GM19438 (cell line): ENCODE data around the gene ZNF343.
A peak's percentile ranks its signal among the peaks of the same experiment; 100 is the strongest.

Experiments
- ATAC-seq: cut with Tn5 transposase; IDR thresholded peaks from one replicate; pipeline ENCODE4 v1.9.1; 2021; ENCODE audit warnings: low read depth; ENCODE audit not compliant: unreplicated experiment

The ZNF343 gene

DNA sequence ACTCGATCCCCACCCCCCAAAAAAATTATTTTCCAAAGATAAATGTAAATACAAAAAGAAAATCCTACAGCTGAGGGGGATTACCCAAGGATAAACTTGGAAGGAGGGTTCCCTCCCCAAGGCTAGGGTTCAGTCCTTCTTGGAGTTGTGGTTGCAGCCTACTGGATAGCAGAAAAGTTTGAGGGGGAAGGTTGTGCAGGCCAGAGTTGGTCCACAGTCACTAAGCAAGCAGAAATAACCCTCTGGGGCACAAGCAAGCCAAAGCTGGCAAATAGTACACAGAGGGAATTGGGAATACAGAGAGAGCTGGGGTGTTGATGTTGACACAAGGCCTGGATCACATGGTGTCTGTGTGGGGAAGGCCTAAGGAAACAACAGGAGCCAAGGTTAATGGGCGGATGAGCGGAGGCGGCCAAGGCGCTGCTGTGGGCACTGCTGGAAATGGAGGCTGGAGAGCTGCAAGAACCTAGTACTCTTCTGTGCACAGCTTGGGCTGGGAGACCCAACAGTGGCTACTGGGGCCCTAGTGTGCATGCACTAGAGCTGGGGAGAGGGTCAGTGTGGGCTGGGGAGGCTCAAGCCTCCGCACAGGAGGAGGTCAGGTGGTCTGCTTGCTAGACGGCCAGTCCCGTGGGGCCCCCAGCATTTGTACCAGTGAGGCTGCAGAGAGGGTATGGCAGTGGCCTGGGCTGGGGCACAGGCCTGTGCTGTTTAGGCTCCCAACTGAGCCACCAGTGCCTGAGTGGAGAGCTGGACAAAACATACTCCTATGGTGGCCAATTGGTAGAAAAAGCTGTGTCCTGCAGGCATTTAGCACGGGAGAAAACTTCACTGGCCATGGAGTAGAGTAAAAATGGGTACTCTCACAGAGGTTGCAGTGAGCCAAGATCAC lies 32.6 kb downstream of the ZNF343 start:
- no peak for ATAC-seq

DNA sequence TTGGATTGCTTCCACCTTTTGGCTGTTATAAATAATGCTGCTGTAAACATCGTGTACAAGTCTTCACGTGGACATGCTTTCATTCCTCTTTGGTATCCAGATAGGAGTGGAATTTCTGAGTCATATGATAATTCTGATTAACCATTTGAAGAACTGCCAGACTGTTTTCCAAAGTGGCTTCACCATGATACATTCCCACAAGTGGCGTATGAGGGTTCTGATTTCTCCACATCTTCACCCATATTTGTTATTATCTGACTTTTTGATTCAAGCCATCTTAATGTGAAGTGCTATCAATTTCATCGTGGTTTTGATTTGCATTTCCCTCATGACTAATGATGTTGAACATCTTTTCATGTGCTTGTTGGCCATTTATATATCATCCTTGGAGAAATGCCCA lies 35.2 kb downstream of the ZNF343 start:
- no peak for ATAC-seq

DNA sequence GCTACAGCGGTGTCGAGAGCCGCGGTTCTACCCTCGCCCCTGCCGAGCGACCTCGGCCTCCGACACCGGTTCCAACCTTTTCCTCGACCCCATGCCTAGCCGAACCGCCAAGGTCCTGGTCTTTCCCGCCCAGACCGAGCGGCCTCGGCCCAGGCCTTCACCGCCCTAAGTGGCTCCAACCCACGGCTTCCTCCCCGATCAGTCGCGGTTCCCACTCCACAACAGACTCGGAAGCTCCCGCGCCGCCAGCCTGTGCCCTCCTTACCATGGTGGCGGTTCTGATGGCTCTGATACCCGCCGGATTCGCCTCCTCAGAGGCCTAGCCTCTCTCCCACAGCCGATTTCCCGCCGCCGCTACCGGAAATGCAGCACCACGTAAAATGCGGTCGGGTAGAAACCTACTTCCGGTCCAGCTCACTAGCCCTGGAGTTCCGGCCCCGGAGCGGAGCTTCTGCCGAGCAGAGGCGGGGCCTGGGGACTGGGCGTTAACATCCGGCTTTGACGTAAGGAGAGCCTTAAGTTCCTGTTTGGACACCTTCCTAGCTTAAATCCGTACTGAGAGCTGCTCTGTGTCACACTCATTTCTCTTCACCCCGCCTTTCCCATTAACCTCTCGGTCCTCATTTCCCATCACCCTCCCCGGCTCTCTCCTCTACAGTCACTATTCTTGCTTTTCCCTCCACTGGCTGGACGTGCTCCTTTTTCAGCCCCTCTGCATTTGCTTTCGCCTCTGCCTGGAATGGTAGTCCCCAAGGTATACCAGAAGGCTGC lies 38.1 kb downstream of the ZNF343 start, which contains the start of gene SNRPB:
Gene SNRPB (minus strand): TSS at position 367 of the 771 bp plus-strand sequence. CDS start 99 bp downstream, at position 268.
- ATAC-seq: peak; percentile 95

DNA sequence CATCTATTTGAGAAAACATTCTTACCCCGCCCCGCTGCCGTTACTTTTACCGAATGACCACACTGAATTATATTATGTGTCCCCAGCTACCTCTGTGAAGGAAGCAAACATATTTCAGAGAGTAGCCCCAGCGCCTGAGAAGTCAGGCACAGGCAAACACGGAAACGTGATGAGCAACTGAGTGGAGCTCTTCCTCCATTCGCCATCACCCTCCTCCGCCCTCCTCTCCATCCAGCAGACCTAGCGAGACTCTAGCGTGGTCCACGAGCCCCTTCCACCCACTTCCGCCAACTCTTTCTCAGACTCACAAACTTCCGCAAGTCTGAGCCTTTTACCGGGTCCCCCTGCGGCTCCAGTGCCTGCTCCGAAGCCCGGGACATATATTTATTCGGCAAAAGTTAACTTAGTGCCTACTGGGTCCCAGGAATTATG lies 38.7 kb downstream of the ZNF343 start:
- peak; percentile 29 for ATAC-seq

DNA sequence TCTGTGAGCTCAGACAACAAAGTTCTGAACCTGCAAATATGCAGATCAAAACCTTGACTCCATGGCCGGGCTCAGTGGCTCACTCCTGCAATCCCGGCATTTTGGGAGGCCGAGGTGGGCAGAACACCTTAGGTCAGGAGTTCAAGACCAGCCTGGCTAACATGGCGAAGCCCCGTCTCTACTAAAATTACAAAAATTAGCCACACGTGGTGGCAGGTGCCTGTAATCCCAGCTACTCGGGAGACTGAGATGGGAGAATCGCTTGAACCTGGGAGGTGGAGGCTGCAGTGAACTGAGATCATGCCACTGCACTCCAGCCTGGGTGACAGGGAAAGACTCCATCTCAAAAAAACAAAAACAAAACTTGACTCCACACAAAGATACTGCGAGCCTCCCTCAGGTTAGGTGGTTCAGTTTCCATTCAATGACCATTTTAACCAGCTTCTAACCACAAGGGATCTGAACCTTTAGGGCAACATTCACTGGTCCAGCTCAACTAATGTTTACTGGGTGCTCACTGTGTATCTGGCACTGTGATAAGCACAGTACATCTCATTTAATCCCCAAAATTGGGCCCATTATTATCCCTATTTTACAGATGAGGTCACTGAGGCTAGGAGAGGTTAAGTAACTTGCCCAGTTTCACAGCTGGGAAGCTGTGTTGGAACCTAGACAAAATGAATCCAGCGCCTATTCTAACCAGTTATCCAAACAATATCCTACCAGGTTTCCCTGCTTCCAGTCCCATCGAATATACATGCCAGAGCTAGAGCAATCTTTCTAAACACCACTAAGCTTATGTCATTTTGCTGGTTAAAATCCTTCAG lies 39.9 kb downstream of the ZNF343 start:
- ATAC-seq: no peak

DNA sequence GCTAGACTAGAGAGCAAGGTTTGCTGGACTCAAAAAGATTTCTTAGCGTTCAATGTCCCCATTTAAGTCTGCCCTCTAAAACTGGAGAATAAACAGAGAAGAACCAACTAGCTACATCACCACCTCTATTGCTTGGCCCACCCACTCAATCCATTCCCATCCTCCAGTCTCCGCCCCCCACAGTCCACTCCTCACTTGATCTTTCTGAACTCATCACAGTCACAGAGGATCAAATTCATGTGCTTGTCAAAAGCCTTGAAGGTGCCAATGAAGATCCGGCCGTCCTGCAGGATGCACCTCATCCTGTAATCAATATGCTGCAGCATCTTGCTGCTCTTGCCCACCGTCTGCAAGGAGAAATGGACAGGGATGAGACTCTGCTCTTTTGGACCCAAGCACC lies 41.3 kb downstream of the ZNF343 start:
- ATAC-seq: no peak

DNA sequence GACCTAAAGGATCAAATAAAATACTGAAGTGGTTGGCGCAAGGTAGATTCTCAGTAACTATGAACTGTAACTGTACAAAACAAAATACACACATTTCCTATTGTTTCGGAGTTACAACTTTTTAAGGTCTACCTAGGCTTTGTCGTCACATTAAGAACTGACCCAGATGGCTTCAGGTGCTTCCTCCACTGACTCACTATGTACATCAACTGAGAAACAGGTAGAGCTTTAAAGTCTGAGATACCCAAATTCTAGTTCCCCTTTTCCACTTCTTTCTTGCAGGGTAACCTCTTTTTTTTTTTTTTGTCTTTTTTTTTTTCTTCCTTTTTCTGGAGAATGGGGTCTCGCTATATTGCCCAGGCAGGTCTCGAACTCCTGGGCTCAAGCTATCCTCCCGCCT lies 43.6 kb downstream of the ZNF343 start:
- no peak for ATAC-seq

DNA sequence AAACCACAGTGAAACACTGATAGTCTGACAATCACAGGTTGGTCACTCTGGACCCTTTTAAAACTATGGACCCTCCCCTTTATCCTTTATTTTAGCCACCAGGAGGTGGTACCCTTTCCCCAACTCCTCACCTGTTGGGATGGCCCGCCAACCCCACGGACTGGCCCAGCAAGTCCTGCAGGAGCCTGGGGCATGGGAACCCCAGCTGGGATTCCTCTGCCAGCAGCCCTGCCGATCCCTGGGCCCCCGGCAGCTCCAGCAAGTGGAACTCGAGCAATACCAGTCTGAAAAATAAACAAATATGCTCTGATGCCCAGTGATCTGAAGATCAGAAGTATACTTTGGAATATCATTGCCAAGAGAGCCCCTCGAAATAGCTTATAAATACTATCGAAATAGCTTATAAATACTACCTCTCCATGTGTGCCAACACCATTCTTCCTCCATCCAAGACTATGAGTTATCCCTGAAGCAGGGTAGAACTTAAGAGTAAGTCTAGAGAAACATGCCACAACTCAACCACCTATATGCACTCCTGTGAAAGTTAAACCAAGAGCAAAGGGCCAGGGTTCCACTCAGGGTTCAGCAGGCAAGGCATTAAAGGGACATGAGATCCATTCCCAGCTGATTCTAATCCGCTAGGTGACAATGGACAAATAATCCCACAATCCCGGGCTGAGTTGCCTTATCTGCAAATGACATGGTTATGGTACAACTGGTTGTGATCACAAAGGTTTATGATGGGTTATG lies 44.9 kb downstream of the ZNF343 start:
- ATAC-seq: no peak

DNA sequence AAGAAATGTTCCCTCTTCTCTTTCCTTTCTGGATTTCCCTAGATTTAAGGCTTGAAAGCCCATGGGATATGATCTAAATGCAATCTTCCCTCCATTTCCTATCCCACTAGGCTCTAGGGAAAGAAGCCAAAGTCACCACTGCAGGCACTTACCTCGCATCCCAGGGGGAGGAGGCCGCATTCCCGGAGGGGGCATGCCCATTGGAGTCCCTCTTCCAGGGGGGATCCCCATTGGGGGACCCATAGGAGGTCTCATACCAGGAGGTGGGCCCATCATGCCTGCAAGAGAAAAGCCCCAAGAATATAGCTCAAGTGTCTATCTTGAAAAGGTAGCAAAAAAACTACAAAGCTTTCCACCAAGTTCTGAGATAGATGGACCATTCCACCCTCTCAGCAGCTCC lies 46.2 kb downstream of the ZNF343 start:
- ATAC-seq: no peak

DNA sequence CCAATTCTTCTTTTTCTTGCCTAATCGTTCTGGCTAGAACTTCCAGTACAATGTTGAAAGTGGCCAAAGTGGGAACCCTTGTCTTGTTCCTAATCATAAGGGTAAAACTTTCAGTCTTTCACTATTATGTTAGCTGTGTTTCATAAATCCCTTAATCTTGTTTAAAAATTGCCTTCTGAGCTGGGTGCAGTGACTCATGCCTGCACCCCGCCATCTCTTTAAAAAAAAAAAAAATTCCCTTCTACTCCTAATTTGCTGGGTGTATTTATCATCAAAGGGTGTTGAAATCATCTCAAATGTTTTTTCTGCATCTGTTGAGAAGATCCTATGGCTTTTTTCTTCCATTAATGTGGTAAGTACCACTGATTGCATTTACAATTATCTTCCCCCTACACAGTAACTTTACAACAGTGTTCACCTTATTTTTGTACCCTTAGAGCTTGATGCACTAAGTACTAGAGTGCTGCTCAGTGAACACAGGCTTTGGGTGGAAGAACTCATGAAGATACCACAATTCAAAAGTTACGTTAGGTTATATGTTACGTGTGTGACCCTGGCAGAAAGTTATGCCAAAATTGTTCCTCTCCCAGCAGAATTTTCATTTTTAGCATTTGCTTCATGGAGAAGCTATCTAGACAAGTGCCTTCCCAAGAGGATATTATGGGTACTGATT lies 47.8 kb downstream of the ZNF343 start:
- no peak for ATAC-seq

DNA sequence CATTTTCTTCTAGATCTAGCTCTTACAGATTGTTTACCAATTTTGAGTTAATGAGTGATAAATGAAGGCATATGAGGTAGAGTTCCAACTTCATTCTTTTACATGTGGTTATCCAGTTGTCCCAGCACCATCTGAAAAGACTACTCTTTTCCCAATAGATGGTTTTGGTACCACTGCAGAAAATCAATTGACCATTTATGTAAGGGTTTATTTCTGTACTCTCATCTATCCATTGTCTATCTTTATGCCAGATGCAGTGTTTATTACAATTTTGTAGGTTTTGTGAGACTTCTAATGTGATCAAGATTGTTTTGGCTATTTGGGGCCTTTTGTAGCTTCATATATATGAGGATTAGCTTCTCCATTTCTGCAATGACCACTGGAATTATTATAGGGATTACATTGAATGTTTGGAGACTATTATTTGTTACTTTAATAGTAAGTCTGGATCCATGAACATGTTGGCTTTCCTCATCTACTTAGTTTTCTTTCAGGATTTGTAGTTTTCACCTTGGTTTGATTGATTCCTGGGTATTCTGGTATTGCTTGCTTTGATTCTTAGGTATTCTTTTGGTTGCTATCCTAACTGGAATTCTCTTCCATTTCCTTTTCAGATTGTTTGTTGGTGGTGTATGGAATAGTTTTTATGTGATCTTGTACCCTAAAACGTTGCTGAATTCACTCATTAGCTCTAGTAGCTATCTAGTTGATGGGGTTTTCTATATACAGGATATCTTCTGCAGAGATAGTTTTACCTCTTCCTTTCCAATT lies 48.5 kb downstream of the ZNF343 start:
- no peak for ATAC-seq

DNA sequence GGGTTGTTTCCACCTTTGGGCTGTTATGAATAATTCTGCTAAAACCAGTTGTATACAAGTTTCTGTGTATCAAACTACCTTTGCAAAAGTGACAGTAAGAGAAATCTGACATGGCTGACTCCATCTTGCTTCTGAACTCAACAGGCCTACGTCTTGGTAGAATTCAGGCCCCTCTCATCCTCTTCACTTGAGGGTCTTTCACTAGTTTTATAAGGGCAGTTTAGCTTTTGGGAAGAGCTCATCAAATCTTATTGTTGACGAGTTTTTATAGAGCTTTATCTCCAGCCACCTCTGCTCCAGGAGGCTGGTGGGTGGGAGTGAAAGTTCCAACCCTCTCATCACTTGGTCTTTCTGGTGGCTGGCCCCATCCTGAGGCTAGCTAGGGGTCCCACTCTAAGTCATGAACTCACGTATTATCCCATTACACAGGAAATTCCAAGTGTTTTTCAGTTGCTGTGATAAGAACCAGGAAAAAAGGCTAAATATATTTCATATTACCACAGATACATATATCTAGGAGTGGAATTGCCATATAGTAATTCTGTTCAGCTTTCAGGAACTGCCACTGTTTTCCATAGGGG lies 49.7 kb downstream of the ZNF343 start:
- ATAC-seq: no peak

DNA sequence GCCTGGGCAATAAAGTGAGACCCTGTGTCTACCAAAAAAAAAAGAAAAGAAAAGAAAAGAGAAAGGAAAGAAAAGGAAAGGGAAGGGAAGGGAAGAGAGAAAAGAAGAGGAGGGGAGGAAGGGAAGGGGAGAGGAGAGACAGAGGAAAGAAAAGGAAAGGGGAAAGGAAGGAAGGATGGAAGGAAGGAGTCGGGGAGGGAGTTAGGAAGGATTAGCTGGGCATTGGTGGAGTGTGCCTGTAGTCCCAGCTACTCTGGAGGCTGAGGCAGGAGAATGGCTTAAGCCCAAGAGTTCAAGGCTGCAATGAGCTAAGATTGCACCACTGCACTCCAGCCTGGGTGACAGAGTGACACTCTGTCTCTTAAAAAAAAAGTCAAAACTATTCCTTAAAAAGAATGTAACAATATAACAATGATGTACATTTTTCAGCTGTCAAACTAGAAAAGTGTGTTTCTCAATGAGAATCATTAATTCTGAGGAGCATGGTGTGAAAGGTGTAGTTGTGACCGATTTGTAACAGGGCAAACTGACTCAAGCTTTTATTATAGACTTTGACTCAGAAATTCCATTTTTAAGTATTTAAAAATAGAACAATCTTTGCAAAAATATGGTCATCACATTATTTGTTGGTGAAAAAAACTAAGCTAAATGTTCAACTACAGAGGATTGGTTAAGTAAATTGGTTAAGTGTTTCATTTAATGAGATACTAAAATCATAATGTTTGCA lies 52.8 kb downstream of the ZNF343 start:
- no peak for ATAC-seq

DNA sequence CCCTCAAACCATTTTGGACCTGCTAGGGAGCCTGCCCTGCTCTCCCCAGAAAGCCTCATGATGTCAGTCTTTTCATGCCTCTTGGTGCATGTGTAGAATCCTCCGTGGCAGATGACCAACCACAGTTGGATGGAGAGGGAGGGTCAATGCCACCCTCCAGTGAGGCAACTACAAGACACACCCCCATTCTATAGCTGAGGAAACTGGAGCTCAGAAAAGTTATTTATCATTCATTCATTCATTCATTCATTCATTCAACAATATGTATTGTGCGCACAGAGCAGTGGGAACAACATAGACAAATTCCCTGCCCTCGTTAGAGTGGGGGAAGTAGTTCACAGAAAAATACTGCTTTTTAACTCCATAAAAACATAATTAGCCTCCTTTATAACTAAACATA lies 54.9 kb downstream of the ZNF343 start:
- ATAC-seq: no peak

DNA sequence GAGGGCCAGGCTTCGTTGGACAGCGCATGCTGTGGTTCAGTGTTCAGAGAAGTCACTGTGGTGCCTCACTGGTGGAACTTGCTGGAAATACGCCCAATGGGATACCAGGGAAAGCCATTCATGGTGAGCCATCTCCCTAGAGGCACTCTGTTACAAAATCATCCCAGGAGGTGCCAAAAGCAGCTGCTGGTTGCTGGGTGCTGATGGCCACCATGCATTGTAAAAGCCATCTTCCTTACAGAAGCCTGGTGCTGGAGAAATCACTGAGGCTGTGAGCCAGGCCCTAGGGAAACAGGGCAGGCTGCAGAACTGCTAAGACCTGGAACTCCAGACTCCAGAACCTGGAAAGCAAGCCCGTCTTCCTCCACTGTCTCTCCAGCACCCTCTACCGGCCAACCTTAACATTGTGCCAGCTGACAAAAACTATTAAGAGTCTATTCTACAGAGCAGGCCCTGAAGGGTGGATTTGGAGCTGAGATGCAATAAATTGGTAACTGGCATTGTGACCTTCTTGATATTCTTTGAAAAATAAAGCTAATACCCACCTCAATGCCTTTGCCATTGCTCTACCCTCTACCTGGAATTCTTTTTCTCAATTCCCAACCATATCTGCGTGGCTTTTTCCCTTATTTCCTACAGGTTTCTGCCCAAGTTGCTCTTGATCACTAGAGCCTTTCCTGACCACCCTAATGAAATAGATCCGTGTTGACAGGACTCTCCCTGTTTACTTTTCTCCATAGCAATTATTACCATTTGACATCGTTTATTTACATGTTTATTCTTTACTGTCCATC lies 56.6 kb downstream of the ZNF343 start:
- ATAC-seq: no peak

DNA sequence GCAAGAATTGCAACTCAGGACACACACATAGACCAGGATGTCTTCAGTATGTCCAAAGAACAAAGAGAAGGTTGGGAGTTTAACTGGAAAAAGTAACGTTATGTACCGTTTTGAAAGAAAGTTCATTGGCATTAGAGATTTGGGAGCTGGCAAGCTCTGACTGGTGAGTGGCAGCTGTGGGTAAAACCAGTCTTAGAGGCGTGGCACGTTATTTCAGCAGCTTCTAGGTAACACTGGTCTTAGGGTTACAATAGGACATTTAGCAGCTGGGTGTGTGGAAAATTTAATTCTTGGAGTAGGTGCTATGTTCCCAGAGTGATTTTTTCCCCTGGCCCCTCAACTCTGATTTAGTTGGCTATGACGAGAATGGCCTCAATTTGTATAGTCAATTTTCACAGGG lies 57.3 kb downstream of the ZNF343 start:
- ATAC-seq: no peak

DNA sequence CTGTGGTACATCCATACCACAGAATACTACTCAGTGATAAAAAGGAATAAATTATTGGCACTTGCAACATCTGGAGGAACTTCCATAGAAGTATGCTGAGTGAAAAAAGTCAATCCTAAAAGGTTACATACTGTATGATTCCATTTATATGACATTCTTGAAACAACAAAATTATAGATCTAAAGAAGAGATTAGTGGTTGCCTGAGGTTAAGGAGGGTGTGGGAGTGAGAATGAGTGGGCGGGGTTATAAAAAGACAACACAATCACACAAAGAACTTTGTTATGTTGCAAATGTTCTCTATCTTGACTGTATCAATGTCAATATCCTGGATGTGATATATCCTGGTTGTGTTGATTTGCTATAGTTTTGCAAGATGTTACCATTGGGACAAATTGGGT lies 59.3 kb downstream of the ZNF343 start:
- no peak for ATAC-seq
